Right kidney (tissue), 9 donors: Measurements from ENCODE around the gene XAGE5.
"Not testable (repeated sequence)": the region's sequence is repeated elsewhere in the genome, so short reads cannot be mapped to it uniquely, and the experiment has no call there.

Source experiments
- DNase-seq: peaks from one replicate; pipeline ENCODE4 v3.0.0-alpha.2; 2016
- long read RNA-seq, 8 donors: transcript quantifications; one replicate each; lab custom pipeline, GENCODE V29; 2026

The XAGE5 gene
- long read RNA-seq, donor 1: 0 reads
- long read RNA-seq, donor 2: 0 reads
- long read RNA-seq, donor 3: 0 reads
- long read RNA-seq, donor 4: 0 reads
- long read RNA-seq, donor 5: 0 reads
- long read RNA-seq, donor 6: 0 reads
- long read RNA-seq, donor 7: 0 reads
- long read RNA-seq, donor 8: 0 reads

- DNase-seq: no peak
Observed at GRCh38 chrX:52811065-52811625, at the start of gene XAGE5. XAGE5 (plus strand) TSS chrX:52811287; CDS start chrX:52812567, 1,280 bp downstream.

- DNase-seq: not testable (repeated sequence)
Observed at GRCh38 chrX:52765983-52766382, 45.1 kb upstream of the XAGE5 start.

- not testable (repeated sequence) for DNase-seq
Observed at GRCh38 chrX:52773504-52773903, 37.6 kb upstream of the XAGE5 start.

- not testable (repeated sequence) for DNase-seq
Observed at GRCh38 chrX:52797327-52797726, 13.8 kb upstream of the XAGE5 start, which contains the start of gene SPANXN5. SPANXN5 (minus strand) TSS chrX:52797427; CDS start chrX:52797348, 79 bp downstream.

- DNase-seq: not testable (repeated sequence)
Observed at GRCh38 chrX:52804876-52805275, 6.2 kb upstream of the XAGE5 start.

GRCh38 chrX:52819788-52820187 is 8.7 kb downstream of the XAGE5 start:
- no peak for DNase-seq

- no peak for DNase-seq
Observed at GRCh38 chrX:52821079-52821760, 10.1 kb downstream of the XAGE5 start.

GRCh38 chrX:52824608-52825007 is 13.5 kb downstream of the XAGE5 start:
- no peak for DNase-seq

- no peak for DNase-seq
Observed at GRCh38 chrX:52830551-52830950, 19.5 kb downstream of the XAGE5 start.

GRCh38 chrX:52839137-52839536 is 28.1 kb downstream of the XAGE5 start:
- no peak for DNase-seq

GRCh38 chrX:52843619-52844018 is 32.5 kb downstream of the XAGE5 start:
- not testable (repeated sequence) for DNase-seq

- DNase-seq: no peak
Observed at GRCh38 chrX:52852110-52852860, 41.2 kb downstream of the XAGE5 start.

GRCh38 chrX:52856991-52857525 is 46.0 kb downstream of the XAGE5 start:
- DNase-seq: not testable (repeated sequence)

- no peak for DNase-seq
Observed at GRCh38 chrX:52865343-52865998, 54.4 kb downstream of the XAGE5 start.
